HG02885 (cell line): ENCODE measurements around the gene TEC.
A peak's percentile ranks its signal among the peaks of the same experiment; 100 is the strongest.
"Not testable (repeated sequence)": the region's sequence is repeated elsewhere in the genome, so short reads cannot be mapped to it uniquely, and the experiment has no call there.

Source experiments
- ATAC-seq: cut with Tn5 transposase; IDR thresholded peaks from one replicate; pipeline ENCODE4 v1.9.1; 2021; ENCODE audit warnings: mild to moderate bottlenecking; ENCODE audit not compliant: unreplicated experiment, poor library complexity

TEC gene

DNA sequence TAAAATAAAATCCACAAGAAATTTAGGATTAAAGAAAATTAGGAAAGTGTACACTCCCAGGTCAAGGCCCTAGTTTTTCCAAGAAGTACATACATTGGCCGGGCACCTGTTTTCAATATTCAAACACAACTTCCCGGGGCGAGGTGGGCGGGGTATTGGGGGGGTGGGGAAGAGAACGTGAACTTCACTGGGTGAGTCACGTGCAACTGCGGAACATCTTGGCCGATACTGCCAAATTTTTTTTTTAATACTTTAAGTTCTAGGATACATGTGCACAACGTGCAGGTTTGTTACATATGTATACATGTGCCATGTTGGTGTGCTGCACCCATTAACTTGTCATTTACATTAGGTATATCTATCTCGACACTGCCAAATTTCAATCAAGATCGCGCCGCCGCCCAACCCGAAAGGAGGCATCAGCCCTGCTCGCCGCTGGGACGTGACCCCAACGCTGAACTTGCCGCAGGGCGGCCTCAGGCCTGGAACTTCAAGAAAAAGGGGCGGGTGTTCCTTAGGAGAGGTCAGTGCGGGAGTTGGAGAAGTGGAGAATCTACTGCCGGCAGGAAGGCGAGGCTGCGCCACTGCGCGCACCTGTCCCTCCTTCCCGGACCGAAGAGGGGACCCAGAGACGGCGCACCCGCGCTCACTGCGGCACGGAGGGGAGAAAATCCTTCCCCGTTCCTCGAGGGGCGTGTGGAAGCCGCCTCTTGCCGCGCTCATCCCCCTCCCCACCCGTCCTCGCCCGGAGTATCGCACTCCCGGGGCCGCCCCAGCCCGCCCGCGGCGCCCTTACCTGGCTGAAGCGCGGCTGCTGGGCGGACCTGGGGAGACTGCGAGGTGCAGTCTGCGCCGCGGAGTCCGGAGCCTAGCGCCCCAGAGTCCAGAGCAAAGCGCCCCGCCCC, at the start of gene TEC:
TEC (minus strand) TSS at position 883 of the 905 bp plus-strand sequence. CDS start 41,224 bp downstream, outside the sequence.
- peak; percentile 32 for ATAC-seq

DNA sequence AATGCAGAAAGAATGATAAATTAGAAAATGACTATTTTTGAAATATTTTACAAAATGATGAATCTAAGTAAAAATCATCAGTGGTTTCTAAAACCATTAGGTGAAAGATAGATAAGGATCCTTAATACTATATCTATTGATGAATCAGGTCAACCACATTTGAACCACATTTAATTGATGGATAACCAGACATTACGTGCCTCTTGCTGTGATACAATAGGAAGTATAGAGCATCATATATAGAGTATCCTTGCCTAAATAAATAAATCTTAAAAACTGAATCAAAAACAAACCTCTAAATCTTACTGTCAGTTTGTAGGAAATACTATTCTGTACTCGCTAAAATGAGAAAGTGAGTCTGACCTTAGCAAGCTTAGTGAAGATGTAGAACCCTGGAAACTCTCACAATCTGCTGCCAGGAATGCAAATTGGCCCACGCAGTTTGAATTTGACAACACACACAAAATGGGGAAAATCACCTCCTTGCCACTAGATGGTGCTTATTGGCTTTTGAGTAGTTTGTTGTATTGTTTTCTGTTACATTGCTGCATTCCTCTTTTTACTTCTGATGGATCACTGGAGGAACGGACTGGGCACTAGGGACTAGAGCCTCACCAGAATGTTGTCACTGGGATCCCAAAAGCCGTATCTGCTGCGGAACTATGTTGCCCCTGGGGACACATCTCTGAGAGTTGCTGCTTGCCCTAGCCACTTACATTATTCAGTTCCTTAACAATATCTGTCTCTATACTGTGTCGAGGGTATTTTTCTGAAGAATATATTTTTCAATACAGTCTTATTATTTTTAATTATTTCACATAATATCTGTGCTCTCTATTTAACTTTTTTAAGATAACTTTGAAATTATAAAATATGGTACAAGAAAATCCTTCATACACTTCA, 46.3 kb upstream of the TEC start:
- peak; percentile 91 for ATAC-seq

DNA sequence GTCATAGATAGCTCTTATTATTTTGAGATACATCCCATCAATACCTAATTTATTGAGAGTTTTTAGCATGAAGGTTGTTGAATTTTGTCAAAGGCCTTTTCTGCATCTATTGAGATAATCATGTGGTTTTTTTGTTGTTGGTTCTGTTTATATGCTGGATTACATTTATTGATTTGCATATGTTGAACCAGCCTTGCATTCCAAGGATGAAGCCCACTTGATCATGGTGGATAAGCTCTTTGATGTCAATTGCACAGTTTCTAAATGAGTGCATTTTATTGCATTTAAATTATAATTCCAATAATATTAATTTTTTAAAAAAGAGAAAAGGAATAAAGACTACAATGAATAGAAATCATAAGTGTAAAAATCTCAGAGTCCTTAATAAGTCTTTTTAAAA, 45.1 kb upstream of the TEC start:
- not testable (repeated sequence) for ATAC-seq

DNA sequence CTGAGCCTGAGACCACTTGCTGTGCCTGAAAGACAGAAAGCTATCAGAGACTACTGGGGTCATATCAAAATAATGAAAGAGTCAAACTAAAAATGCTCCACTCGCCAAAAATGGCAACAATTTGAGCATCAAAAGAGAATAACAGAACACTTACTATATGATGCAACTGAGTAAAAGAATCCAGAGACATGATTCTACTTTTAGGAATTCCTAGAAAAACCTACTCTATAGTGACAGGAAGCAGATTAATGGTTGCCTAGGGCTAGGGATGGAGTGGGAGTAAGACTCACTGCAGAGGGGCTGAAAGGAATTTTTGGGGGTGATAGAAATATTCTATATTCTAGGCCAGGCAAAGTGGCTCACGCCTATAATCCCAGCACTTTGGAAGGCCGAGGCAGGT, 42.3 kb upstream of the TEC start:
- no peak for ATAC-seq

DNA sequence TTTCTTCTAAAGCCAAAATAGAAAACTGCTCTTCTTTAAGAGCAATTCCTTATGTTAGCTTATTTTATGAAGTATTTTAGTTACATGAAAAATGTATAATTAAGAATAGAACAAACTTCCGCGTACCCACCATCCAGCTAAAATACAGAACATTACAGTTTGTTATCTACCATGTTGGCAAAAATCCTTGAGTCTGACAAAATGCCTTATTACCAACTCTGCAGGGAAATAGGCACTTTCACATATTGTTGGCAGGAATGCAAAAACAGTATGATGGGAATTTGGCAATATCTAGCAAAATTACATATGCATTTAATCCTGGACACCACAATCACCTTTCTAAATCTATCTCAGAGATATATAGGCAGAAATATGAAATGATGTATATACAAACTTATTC, 39.3 kb upstream of the TEC start:
- no peak for ATAC-seq

DNA sequence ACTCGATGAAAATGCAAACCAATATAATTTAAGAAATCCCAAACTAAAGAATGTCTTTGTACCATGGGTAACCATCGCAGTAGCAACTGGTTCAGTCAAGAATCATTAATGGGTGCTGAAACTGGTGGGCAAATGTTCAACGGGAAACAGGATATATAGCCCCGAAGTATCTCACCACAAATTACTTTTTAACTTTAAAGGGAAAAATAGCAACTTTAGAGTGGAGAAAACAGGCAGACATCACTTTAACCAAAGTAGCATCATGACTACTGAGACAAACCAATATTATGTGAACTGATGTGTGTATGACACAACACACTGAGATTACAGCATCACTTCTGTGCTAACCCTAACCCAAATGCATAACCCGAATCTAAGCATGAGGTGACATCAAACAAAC, 37.9 kb upstream of the TEC start:
- no peak for ATAC-seq

DNA sequence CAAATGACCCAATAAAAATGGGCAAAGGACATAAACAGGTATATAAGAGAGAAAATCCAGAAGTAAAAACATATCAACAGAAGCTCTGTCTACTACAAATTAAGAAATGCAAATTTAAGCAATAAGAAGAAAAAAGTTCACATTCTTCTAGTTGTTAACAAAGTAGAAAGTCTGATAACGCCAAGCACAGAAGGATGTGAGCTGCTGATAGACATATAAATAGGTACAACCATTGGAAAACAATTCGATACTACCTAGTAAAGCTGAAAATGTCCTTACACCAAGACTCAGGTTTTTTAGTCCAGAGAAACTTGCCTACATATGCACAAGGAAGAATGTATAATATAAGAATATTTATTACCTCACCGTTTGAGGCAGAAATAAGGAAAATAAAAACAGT, 35.9 kb upstream of the TEC start:
- no peak for ATAC-seq

DNA sequence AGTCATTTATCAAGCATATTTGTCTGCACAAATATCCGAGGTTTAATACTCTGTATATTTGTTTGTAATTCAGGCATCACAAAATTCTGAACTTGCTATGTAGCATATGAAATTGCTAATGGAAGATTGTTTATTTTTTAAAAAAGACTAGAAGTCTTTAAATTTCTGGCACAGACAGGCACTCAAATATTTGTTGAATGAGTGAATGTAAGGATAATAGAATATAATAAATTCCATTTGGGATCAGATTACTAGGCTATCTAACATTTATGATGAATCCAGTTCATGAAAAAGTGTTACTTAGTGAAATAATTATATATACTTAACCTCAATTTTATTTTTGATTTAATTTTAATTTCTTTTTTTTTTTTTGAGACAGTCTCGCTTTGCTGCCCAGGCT, 30.4 kb upstream of the TEC start:
- ATAC-seq, result no peak

DNA sequence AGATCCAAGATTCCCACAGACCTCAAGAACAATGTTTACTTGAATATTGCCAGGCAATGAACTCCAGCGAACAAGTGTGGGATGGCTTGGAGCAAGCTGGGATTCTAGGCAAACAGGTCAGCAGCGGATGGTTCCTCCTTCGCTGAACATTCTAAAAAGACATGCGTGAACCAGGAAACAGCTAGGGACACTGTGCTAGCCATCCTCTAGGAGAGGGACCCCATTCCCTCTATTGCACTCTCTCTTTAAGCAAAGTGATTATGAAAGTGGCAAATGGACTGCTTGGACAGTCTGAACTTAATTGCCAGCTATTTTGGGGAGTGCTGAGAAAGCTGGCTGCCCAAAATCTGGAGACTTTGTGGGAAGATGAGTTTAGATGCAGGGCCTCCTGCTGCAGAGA, 29.9 kb upstream of the TEC start:
- no peak for ATAC-seq

DNA sequence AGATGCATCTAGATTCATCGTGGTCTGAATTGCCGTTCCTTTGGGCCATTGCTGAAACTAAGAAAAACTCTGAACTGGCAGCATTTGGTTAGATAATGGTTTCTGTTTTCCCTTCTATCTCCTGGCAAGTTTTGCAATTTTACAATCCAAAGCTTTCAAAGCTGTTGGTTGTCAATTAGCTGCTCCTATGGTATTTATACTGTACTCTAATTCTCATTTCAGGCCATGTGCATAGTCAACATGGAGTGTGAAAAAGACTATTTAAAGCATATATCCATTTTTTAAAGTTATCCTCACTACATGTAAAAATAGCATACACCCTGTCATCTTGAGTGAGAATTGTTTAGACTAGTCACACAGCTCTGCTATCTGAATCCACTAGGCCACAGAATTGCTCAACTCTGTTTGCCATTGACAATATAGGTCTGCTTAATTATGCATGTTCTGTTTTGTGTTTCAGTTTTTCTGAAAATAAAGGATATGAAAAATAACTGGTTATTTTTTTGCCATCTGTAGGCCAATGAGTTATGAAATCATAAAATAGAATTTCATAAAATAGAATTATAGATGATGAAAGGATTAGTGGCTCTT, 27.7 kb upstream of the TEC start:
- ATAC-seq, result no peak

DNA sequence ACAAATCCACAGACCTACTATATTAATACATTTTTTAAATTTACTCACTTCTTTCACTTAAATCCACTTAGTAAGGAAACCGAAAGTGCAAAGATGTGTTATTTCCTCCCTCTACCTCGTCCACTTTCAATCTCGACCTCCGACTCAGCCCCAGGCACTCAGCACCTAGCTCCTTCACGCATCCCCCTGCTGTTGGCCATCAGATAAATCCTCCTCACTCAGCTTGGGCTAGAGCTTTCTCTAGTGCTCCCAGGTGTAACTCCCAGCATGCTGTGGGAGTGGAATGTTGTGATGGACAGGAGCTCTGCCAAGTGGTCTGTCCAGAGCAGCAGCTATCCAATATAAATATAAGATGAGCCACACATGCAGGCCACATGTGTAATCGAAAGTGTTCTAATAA, 26.7 kb upstream of the TEC start:
- ATAC-seq, result peak; percentile 93

DNA sequence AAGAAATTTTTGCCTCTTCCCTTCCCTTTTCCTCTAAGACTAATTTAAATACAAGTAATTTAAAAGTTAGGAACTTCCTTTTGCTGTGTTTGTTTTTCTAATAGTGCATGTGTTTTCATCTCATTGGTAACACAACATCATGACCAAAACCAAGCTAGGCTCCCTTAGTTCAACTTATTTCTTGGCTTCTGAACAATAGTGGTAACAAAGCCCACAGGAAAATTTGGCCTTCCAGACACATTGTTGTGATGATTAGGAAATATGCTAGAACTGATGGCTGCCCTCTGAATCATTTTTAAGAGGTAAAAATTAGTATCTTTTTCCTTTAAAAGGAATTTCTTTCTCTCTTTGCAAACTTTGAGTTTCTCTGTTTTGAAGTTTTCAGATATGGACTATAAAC, 25.5 kb upstream of the TEC start:
- no peak for ATAC-seq

DNA sequence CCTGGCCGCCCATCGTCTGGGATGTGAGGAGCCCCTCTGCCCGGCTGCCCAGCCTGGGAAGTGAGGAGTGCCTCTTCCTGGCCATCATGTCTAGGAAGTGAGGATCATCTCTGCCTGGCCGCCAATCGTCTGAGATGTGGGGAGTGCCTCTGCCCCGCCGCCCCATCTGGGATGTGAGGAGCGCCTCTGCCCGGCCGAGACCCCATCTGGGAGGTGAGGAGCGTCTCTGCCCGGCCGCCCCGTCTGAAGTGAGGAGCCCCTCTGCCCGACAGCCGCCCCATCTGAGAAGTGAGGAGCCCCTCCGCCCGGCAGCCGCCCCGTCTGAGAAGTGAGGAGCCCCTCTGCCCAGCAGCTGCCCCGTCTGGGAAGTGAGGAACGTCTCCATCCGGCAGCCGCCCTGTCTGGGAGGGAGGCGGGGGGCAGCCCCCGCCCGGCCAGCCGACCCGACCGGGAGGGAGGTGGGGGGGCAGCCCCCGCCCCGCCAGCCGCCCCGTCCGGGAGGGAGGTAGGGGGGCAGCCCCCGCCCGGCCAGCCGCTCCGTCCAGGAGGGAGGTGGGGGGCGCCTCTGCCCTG, 22.7 kb upstream of the TEC start:
- ATAC-seq, result not testable (repeated sequence)

DNA sequence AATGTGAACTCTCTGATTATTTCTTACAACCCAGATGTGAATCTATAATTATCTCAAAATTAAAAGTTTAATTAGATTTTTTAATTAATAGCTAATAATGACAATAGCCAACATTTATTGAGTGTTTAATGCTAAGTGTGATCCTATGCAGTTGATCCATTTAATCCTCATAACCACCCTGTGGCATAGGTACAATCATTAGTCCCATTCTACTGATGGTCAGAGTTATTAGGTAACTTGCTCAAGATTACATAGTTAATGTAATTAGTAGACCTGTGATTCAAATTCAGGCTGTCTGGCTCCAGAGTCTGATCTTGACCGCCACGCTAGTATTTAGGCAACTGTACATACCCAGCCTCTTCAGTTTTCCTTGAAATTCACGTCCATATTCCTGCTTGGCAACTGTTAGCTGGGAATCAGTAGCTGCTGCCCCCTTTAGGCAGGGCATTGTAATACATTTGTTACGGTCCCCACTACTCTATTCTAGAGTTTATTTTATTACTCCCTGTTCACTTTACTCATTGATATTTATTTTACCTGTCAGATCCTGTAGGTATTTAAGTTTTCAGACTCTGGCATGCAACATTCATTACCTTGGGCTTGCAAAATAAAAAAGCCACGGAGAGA, 20.6 kb upstream of the TEC start:
- ATAC-seq, result no peak

DNA sequence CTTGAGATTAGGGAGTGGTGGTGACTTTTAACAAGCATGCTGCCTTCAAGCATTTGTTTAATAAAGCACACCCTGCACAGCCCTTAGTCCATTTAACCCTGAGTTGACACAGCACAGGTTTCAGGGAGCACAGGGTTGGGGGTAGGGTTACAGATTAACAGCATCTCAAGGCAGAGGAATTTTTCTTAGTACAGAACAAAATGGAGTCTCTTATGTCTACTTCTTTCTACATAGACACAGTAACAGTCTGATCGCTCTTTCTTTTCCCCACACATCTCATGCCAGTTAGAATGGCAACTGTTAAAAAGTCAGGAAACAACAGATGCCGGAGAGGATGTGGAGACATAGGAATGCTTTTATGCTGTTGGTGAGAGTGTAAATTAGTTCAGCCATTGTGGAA, 16.4 kb upstream of the TEC start:
- ATAC-seq, result not testable (repeated sequence)

DNA sequence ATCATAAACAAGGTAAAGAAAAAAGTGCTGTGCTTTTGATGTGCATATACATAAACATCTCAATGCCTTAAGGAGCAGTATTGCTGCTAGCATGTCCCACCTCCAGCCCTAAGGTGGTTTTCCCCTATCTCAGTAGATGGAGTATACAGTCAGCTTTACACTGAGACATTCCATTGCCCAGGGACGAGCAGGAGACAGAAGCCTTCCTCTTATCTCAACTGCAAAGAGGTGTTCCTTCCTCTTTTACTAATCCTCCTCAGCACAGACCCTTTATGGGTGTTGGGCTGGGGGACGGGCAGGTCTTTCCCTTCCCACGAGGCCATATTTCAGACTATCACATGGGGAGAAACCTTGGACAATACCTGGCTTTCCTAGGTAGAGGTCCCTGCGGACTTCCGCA, 16.0 kb upstream of the TEC start:
- not testable (repeated sequence) for ATAC-seq

DNA sequence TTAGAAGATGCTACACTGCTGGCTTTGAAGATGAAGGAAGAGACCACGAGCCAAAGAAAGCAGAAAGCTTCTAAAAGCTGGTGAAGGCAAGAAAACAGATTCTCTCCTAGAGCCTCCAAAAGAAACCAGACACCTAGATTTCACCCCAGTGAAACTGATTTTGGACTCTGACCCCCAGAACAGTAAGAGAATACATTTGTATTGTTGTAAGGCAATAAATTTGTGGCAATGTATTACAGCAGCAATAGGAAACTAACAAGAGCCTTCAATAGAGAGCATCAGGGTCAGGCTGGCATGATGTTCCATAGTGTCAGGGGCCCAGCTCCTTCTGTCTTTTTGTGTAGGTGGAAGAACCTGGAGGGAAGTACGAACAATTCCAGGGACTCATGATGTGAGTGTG, 6.0 kb upstream of the TEC start:
- ATAC-seq, result no peak

DNA sequence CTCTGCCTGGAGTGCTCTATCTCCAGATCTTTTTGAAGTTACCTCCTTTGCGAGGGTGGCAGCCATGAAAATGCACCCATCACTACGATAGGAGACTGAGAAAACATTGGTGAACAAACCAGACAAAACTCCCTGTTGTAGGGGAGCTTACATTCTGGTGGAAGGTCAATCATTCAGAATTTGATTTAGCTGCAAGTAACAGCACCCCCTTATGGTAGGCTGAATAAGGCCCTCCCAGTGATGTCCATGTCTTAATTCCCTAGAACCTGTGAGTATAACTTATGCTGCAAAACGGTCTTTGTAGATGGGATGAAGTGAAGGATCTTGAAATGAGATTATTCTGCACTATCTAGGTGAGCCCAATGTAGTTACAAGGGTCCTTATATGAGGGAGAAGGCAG, 5.6 kb upstream of the TEC start:
- ATAC-seq, result no peak

DNA sequence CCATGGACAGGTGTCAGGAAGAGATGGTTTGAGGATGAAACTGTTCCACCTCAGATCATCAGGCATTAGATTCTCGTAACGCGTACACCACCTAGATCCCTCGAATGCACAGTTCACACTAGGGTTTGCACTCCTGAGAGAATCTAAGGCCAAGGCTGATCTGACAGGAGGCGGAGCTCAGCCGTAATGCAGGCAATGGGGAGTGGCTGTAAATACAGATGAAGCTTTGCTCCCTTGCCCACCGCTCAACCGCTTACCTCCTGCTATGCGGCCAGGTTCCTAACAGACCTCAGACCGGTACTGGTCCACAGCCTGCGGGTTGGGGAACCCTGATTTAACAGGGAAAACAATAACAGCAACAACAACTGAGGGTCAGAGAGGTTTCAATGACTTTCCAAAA, 2.0 kb upstream of the TEC start:
- ATAC-seq, result no peak

DNA sequence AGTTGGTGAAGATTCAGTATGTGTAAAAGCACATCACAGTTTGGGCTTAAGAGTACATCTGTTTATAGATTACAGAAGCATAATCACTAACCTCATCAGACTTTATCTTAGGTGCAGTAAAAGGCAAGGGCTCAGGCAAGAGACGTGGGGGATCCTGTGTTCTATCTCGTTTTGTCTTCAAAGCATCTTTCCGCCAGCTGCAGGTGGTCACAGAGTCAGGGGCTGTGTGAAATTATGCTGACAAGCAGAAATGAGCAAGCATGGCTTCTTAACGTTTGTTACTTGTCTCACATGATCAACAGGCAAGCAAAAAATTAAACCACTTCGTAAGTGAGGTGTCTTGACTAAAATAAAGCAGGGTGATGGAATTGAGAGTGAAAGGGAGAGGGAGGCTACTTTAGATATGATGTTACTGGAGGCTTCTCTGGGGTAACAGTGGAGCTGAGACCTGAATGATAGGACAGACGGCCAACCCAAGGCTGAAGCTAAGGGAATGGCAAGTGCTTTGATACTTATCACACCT, 1.4 kb upstream of the TEC start:
- peak; percentile 30 for ATAC-seq
